ENCODE results near the gene MUCL3. TPM values are rescaled to one million over a fixed set of nuclear protein-coding genes. Genes with fewer than 3 reads are reported as not detected.

MUCL3 gene, protein sequence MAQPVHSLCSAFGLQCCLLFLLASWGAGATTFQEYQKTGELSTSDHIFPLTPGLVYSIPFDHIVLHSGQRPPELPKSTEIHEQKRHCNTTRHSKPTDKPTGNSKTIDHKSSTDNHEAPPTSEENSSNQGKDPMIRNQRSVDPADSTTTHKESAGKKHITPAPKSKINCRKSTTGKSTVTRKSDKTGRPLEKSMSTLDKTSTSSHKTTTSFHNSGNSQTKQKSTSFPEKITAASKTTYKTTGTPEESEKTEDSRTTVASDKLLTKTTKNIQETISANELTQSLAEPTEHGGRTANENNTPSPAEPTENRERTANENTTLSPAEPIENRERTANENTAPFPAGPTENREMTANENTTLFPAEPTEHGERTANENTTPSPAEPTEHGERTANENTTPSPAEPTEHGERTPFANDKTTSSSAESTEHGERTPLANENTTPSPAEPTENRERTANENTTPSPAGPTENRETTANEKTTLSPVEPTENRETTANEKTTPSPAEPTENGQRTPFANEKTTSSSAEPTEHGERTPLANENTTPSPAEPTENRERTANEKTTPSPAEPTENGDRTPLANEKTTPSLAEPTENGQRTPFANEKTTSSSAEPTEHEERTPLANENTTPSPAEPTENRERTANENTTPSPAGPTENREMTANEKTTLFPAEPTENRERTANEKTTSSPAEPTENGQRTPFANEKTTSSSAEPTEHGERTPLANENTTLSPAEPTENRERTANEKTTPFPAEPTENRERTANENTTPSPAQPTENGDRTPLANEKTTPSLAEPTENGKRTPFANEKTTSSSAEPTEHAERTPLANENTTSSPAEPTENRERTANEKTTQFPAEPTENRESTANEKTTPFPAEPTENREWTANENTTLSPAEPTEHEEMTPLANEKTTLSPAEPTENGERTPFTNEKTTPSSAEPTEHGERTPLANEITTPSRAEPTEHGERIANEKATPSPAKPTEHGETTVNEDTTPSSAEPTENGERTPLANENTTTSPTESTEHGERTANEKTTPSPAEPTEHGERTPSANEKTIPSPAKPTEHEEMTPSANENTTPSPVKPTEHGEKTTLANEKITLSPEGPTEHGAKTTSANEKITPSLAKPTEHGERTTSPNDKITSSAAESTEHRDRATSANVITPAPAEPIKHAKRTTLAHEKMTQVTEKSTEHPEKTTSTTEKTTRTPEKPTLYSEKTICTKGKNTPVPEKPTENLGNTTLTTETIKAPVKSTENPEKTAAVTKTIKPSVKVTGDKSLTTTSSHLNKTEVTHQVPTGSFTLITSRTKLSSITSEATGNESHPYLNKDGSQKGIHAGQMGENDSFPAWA (N-terminal part only)
- not detected for total RNA-seq
- polyA plus RNA-seq: not detected

GRCh38 chr6:30940361-30940986 is at the start of gene MUCL3:
TSS of gene MUCL3 (plus strand) at chr6:30940973. CDS start at chr6:30941000, 27 bp downstream.
- Histone ChIP-seq H3K36me3 (ENCODE audit: insufficient read depth) (no peaks in the 10 kb centered on the region), H3K4me1 (ENCODE audit: insufficient read depth) (no peaks in the 10 kb centered on the region), H3K27ac (ENCODE audit: low read depth) (no peak within 1 kb of the TSS), H3K4me3 (ENCODE audit: low read depth, low read length) (no peak within 1 kb of the TSS)
- 73% methylated on average over 16 of the region's 16 CpGs for WGBS
- no peak for DNase-seq (ENCODE audit: extremely low spot score)

DNA sequence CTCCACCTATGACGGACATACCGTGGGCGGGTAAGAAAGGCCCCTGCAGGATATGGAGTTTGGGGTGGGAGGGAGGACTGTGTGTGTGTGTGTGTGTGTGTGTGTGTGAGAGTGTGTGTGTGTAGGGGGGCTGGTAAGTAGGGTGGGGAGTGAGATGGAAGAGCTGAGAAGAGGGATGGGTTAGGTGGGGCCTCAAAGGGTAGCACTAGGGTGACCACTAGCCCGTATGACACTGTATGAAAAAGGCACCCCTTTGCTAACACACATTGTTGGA is 49.4 kb upstream of the MUCL3 start:
- WGBS: 89% methylated on average over 4 of the region's 4 CpGs
- Histone ChIP-seq H3K4me1 (ENCODE audit: insufficient read depth) (no peaks in the 10 kb centered on the region), H3K4me3 (ENCODE audit: low read depth, low read length) (no peak overlapping the region), H3K27ac (ENCODE audit: low read depth) (no peak overlapping the region), H3K36me3 (ENCODE audit: insufficient read depth) (no peaks in the 10 kb centered on the region)
- DNase-seq (ENCODE audit: extremely low spot score): no peak

GRCh38 chr6:30891816-30892538 is 48.8 kb upstream of the MUCL3 start:
- no peak overlapping the region for H3K4me3 ChIP-seq (ENCODE audit: low read depth, low read length)
- no peaks in the 10 kb centered on the region for H3K36me3 ChIP-seq (ENCODE audit: insufficient read depth)
- WGBS: 88% methylated on average over 21 of the region's 21 CpGs
- no peak for DNase-seq (ENCODE audit: extremely low spot score)
- H3K4me1 ChIP-seq (ENCODE audit: insufficient read depth): no peaks in the 10 kb centered on the region
- H3K27ac ChIP-seq (ENCODE audit: low read depth): no peak overlapping the region

DNA sequence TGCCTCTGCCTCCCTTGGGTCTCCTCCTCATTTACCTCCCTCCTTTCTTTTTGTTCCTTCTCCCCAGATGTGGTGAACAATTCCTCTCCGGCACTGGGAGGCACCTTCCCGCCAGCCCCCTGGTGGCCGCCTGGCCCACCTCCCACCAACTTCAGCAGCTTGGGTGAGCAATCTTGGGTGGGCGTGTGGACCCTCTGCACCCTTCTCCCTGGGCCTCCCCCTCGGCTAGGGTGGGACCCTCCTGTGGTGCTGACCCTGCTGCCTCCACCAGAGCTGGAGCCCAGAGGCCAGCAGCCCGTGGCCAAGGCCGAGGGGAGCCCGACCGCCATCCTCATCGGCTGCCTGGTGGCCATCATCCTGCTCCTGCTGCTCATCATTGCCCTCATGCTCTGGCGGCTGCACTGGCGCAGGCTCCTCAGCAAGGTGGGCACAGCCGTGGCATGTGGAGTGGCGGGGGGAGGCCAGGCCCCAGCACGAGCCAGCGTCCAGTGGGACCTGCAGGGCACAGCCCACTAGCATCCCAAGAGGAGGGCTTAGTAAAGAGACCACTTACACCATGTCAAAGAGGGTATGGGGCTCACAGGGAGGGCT is 47.7 kb upstream of the MUCL3 start:
- WGBS: 84% methylated on average over 16 of the region's 16 CpGs
- Histone ChIP-seq H3K27ac (ENCODE audit: low read depth) (no peak overlapping the region), H3K36me3 (ENCODE audit: insufficient read depth) (no peaks in the 10 kb centered on the region), H3K4me3 (ENCODE audit: low read depth, low read length) (no peak overlapping the region), H3K4me1 (ENCODE audit: insufficient read depth) (no peaks in the 10 kb centered on the region)
- DNase-seq (ENCODE audit: extremely low spot score): no peak

DNA sequence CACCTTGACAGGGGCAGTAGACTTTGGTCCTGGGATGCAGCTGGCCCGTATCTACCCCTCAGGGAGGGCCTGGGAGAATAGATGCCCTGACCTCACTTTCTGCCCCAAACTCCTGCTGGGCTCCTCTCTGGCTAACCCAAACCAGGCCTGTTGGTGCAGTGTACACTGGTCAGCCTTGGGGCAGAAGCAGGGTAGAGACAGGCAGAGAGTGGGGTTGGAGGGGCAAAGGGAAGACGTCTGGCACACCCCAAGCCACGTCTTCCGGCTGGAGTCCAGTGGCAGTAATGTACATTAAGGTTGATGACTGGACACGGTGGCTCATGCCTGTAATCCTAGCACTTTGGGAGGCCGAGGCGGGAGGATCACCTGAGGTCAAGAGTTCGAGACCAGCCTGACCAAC is 47.1 kb upstream of the MUCL3 start:
- 91% methylated on average over 8 of the region's 8 CpGs for WGBS
- no peak for DNase-seq (ENCODE audit: extremely low spot score)
- H3K36me3 ChIP-seq (ENCODE audit: insufficient read depth): no peaks in the 10 kb centered on the region

DNA sequence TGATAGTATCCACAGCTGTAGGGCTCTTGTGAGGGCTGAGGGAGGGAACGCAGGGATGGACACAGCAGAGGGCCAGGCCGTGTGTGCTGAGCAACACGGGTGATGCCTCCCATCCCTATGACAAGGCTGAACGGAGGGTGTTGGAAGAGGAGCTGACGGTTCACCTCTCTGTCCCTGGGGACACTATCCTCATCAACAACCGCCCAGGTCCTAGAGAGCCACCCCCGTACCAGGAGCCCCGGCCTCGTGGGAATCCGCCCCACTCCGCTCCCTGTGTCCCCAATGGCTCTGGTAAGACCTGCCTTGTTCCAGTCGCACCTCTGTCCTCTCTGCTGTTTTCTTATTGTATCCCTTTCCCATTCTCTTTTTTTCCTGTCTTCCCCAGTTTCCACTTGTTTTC is 46.4 kb upstream of the MUCL3 start:
- H3K27ac ChIP-seq (ENCODE audit: low read depth): no peak overlapping the region
- DNase-seq (ENCODE audit: extremely low spot score): no peak
- WGBS: 86% methylated on average over 12 of the region's 12 CpGs
- no peaks in the 10 kb centered on the region for H3K4me1 ChIP-seq (ENCODE audit: insufficient read depth)
- H3K36me3 ChIP-seq (ENCODE audit: insufficient read depth): no peaks in the 10 kb centered on the region
- H3K4me3 ChIP-seq (ENCODE audit: low read depth, low read length): no peak overlapping the region

More for the DNA sequence above, 47.1 kb upstream of the MUCL3 start:
- Histone ChIP-seq H3K4me1 (ENCODE audit: insufficient read depth) (no peaks in the 10 kb centered on the region), H3K4me3 (ENCODE audit: low read depth, low read length) (no peak overlapping the region), H3K27ac (ENCODE audit: low read depth) (no peak overlapping the region)

- Histone ChIP-seq H3K27ac (ENCODE audit: low read depth) (no peak overlapping the region), H3K4me3 (ENCODE audit: low read depth, low read length) (no peak overlapping the region), H3K4me1 (ENCODE audit: insufficient read depth) (no peaks in the 10 kb centered on the region), H3K36me3 (ENCODE audit: insufficient read depth) (peaks cover 3% of the 10 kb centered on the region)
- no peak for DNase-seq (ENCODE audit: extremely low spot score)
- 94% methylated on average over 3 of the region's 3 CpGs for WGBS
These were observed 45.8 kb upstream of the MUCL3 start for GRCh38 chr6:30894935-30895334.

DNA sequence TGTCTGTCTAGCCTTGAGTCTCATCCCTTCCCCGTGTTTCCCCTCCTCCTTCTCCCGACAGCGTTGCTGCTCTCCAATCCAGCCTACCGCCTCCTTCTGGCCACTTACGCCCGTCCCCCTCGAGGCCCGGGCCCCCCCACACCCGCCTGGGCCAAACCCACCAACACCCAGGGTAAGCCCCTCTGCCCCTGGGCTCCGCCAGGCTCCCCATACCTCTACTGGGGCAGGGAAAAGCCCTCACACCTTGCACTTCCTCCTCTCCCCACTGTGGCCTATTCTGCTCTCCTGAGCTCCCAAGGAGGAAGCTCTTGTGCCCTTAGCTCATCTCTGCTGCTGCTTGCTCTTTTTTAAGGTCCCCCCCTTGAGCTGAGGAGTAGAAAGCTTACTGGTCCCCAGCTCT is 45.4 kb upstream of the MUCL3 start:
- no peak overlapping the region for H3K27ac ChIP-seq (ENCODE audit: low read depth)
- no peaks in the 10 kb centered on the region for H3K4me1 ChIP-seq (ENCODE audit: insufficient read depth)
- H3K4me3 ChIP-seq (ENCODE audit: low read depth, low read length): no peak overlapping the region
- peaks cover 3% of the 10 kb centered on the region for H3K36me3 ChIP-seq (ENCODE audit: insufficient read depth)
- 83% methylated on average over 10 of the region's 10 CpGs for WGBS
- DNase-seq (ENCODE audit: extremely low spot score): no peak

- no peak for DNase-seq (ENCODE audit: extremely low spot score)
- Histone ChIP-seq H3K4me1 (ENCODE audit: insufficient read depth) (no peaks in the 10 kb centered on the region), H3K36me3 (ENCODE audit: insufficient read depth) (peaks cover 3% of the 10 kb centered on the region), H3K4me3 (ENCODE audit: low read depth, low read length) (no peak overlapping the region), H3K27ac (ENCODE audit: low read depth) (no peak overlapping the region)
- WGBS: 94% methylated on average over 13 of the region's 13 CpGs
These were observed 44.2 kb upstream of the MUCL3 start for GRCh38 chr6:30896541-30896940.

DNA sequence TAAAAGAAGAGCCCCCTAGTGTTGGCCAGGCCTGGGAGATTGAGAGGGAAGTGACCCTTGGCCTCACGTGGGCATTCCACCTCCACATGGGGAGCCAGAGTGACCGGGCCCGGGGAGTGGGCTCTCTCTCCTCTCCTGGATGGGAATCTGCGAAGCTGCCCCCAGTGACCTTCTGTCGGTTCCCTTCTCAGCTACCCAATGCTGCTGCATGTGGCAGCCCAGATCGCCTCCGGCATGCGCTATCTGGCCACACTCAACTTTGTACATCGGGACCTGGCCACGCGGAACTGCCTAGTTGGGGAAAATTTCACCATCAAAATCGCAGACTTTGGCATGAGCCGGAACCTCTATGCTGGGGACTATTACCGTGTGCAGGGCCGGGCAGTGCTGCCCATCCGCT is 42.9 kb upstream of the MUCL3 start:
- Histone ChIP-seq H3K27ac (ENCODE audit: low read depth) (no peak overlapping the region), H3K4me3 (ENCODE audit: low read depth, low read length) (no peak overlapping the region), H3K36me3 (ENCODE audit: insufficient read depth) (peaks cover 3% of the 10 kb centered on the region), H3K4me1 (ENCODE audit: insufficient read depth) (no peaks in the 10 kb centered on the region)
- DNase-seq (ENCODE audit: extremely low spot score): no peak
- 93% methylated on average over 16 of the region's 16 CpGs for WGBS

DNA sequence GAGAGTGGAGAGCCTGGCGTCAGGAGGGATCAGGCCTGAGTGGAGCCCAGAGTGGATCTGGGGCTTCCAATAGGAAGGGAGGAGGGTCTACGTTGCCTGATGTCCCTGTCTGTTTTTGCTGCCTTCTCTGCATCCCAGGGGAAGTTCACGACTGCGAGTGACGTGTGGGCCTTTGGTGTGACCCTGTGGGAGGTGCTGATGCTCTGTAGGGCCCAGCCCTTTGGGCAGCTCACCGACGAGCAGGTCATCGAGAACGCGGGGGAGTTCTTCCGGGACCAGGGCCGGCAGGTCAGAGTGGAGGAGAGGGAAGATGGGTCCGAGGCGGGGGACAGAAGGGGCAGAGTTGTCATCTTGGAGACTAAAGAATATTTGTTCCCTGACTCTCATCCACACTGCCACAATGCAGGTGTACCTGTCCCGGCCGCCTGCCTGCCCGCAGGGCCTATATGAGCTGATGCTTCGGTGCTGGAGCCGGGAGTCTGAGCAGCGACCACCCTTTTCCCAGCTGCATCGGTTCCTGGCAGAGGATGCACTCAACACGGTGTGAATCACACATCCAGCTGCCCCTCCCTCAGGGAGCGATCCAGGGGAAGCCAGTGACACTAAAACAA is 41.9 kb upstream of the MUCL3 start:
- no peak for DNase-seq (ENCODE audit: extremely low spot score)
- Histone ChIP-seq H3K36me3 (ENCODE audit: insufficient read depth) (peaks cover 3% of the 10 kb centered on the region), H3K4me3 (ENCODE audit: low read depth, low read length) (no peak overlapping the region), H3K27ac (ENCODE audit: low read depth) (no peak overlapping the region), H3K4me1 (ENCODE audit: insufficient read depth) (no peaks in the 10 kb centered on the region)
- 80% methylated on average over 23 of the region's 23 CpGs for WGBS

- Histone ChIP-seq H3K4me3 (ENCODE audit: low read depth, low read length) (no peak overlapping the region), H3K4me1 (ENCODE audit: insufficient read depth) (no peaks in the 10 kb centered on the region), H3K27ac (ENCODE audit: low read depth) (no peak overlapping the region), H3K36me3 (ENCODE audit: insufficient read depth) (peaks cover 3% of the 10 kb centered on the region)
- WGBS: 84% methylated on average over 1 of the region's 1 CpG
- no peak for DNase-seq (ENCODE audit: extremely low spot score)
These were observed 39.8 kb upstream of the MUCL3 start for GRCh38 chr6:30900863-30901417.
